Skin epidermis (tissue), 12 donors: ENCODE measurements around the gene ITPRIPL2.

ENCODE experiments used
- H3K27ac ChIP-seq, 21 experiments: fragments of 200-600 bp; sonication (generic) in 11 of 21; one replicate each; pipeline ENCODE4 v1.5.0; 2020; ENCODE audit warnings: mild to moderate bottlenecking in 3 of 21, inconsistent platforms in 2 of 21, moderate library complexity in 2 of 21
- H3K4me3 ChIP-seq, 7 experiments: fragments of 200-600 bp; sonication (generic) in 2 of 7; one replicate each; pipeline ENCODE4 v1.5.0; 2020; ENCODE audit warnings: inconsistent platforms in 2 of 7, mild to moderate bottlenecking in 2 of 7, moderate library complexity in 1 of 7

Gene ITPRIPL2

GRCh38 chr16:19115148-19116021 lies 1.6 kb downstream of the ITPRIPL2 start:
- H3K4me3 ChIP-seq, result peak overlapping the region; percentile 45 to 66 (median 64)
- peak overlapping the region in 20 of 21 experiments; percentile 80 to 98 (median 93) for H3K27ac ChIP-seq

- peak overlapping the region in 2 of 7 experiments; percentile 6 to 64 for H3K4me3 ChIP-seq
- H3K27ac ChIP-seq, result peak overlapping the region in 19 of 21 experiments; percentile 14 to 92 (median 65)
Observed at GRCh38 chr16:19116711-19117449, 3.1 kb downstream of the ITPRIPL2 start.

DNA sequence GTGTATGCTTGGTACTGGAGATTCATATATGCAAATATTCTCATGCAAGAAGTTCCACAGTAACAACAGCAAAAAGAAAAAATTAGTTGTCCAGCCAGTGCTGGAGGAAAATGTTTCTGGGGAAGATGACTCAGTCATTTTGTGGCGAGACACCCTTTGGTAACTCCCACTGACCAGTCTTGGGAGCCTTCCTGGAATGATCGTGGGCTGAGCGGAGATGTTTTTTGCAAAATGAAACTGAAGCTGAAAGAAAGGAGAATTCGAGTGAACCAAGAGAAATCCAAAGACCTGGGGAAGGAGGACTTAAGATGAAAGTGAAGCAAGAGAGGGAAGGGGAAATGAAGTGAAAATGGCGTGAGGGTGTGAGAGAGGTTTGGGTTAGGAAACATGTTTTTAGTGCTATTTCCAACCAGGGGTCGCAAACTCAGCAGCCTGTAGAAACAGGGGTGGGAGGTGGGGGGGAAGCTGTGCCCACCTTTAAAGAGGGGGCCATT lies 5.2 kb downstream of the ITPRIPL2 start:
- Histone ChIP-seq H3K27ac (peak overlapping the region in 20 of 21 experiments; percentile 45 to 92 (median 78)), H3K4me3 (peak overlapping the region in 4 of 7 experiments; percentile 9 to 19 (median 14))

DNA sequence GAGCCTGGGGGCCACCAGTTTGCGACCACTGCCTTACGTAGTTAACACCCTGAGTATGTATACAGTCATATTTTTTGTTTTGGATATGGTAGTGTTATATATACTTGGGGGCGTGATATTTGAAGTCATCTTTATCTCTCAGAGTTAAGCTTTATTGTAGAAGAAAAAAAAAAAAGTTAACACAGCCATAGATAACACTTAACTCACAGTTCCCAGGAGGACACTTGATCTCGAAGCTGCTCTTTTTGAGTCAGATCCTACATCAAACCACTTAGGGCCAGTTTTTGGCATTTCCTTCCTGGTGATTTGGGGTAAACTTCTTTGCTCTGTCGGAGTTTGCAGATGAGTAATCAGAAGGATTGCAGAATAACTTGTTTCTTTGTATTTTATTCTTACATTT lies 5.8 kb downstream of the ITPRIPL2 start:
- Histone ChIP-seq H3K27ac (peak overlapping the region in 20 of 21 experiments; percentile 45 to 92 (median 78)), H3K4me3 (peak overlapping the region in 3 of 7 experiments; percentile 9 to 19 (median 16))

DNA sequence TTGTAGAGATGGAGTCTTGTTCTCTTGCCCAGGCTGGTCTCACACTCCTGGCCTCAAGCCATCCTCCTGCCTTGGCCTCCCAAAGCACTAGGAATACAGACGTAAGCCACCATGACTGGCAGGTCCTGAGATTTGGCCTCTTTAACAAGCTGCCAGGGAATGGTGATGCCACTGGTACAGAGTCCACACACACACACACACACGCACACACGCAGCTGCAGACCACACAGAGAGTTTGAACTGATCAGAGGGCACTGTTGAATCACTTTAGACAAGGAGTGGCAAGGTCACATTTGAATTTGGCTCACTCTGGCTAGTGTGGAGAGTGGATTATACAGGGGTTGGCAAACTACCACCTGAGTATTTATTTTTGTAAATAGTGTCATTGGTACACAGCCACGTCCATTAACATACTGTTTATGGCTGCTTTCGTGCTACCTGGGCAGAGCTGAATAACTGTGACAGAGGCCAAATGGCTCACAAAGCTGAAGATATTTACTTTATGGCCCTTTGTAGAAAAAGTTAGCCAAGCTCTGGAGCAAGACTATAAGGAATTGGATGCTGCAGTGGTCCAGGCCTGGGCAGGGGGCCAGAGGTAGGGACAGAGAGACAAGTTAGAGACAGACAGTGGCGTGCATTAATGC lies 9.9 kb downstream of the ITPRIPL2 start:
- peak overlapping the region in 3 of 21 experiments; percentile 3 to 7 (median 4) for H3K27ac ChIP-seq
- no peak overlapping the region for H3K4me3 ChIP-seq

DNA sequence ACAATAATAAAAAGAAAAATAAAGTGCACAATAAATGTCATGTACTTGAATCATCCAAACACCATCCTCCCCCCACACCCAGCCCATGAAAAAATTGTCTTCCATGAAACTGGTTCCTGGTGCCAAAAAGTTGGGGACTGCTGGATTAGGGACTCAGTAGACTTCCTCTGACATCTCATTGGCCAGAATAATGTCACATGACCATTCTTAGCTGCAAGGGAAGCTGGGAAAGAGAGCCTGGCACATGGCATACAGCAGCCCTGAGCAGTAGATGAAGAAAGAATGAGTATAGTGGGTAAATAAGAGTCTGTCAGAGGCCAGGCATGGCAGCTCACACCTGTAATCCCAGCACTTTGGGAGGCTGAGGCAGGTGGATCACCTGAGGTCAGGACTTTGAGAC lies 12.5 kb downstream of the ITPRIPL2 start:
- H3K4me3 ChIP-seq, result no peak overlapping the region
- no peak overlapping the region for H3K27ac ChIP-seq

- no peak overlapping the region for H3K27ac ChIP-seq
- H3K4me3 ChIP-seq, result no peak overlapping the region
Observed at GRCh38 chr16:19127205-19127604, 13.4 kb downstream of the ITPRIPL2 start.

GRCh38 chr16:19127674-19128131 lies 13.9 kb downstream of the ITPRIPL2 start:
- H3K27ac ChIP-seq, result no peak overlapping the region
- no peak overlapping the region for H3K4me3 ChIP-seq

- Histone ChIP-seq H3K4me3 (no peak overlapping the region), H3K27ac (no peak overlapping the region)
Observed at GRCh38 chr16:19128454-19129200, 14.9 kb downstream of the ITPRIPL2 start.

DNA sequence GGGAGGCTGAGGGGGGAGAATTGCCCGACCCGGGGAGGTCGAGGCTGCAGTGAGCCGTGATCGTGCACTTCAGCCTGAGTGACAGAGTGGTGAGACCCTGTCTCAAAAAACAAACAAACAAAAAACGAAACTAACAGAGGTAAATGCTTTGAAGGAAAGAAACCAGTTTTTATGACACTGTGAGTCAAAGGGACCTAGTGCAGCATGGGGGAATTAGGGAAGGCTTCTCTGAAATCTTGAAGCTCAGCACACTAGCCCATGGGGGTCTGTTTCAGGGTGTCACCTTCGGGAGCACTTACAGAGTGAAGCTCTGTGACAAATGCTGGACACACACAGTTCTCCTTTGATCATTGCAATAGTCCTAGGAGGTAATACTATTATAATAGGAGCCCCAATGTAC lies 16.6 kb downstream of the ITPRIPL2 start:
- Histone ChIP-seq H3K4me3 (no peak overlapping the region), H3K27ac (peak overlapping the region in 17 of 21 experiments; percentile 40 to 87 (median 67))

DNA sequence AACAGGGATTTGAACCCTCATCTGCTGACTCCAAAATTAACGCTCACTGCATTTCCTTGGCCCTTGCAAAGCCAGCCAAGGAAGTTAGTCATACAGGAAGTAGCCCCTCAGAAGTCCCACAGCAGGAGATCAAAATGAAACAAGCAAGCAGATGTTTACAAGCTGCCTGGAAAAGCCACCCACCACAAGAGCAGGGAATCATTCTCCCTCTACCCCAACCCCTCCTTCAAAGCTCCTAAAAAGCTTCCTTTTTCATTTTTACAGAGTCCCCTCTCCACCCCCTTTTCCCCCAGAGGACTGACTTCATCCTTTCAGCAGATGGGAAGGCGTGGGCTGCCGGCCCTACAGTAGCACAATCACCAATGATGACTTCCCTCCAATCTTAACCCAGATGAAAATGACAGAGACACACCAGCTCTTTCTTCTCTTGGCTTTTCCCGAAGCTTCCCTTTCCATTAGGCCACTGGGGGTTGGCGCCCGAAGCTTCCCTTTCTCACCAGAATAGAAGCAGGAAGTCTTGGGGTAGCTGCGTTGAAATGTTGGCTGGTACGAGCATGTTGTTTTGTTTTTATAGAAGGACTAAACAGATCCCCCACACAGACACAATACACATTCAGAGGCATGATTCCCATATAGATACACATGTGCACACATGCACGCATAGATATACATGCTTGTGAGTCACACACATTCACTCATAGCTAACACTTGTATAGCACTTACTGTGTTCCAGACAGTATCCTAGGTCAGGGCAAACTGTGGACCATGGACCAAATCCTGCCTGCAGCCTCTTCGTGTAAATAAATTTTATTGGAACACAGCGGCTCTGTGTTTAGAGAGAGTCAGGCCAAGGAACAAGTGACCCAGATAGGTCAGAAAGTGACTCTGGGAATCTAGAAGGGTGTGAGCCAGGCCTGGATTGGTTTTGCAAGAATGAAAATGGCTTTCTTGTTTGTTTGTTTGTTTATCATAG lies 17.4 kb downstream of the ITPRIPL2 start:
- H3K4me3 ChIP-seq, result no peak overlapping the region
- peak overlapping the region in 20 of 21 experiments; percentile 10 to 87 (median 66) for H3K27ac ChIP-seq

DNA sequence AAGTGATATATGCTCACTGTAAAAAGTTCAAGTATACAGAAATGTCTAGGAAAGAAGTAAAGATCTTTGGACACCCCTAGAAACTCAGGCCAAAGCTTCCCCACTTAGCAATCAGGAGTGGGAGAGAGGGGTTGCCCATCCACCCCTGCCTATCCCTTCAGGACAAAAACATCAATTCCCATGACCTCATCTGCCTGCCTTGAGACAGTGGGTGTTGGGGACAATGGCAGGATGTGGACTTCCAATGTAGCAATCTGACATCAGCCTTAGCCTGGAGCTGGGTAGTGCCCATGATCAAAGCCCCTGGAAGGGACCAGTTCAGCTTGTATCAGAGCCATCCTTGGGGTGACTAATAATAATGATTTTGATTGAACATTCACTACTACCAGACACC lies 18.1 kb downstream of the ITPRIPL2 start:
- H3K27ac ChIP-seq, result peak overlapping the region in 19 of 21 experiments; percentile 10 to 87 (median 66)

DNA sequence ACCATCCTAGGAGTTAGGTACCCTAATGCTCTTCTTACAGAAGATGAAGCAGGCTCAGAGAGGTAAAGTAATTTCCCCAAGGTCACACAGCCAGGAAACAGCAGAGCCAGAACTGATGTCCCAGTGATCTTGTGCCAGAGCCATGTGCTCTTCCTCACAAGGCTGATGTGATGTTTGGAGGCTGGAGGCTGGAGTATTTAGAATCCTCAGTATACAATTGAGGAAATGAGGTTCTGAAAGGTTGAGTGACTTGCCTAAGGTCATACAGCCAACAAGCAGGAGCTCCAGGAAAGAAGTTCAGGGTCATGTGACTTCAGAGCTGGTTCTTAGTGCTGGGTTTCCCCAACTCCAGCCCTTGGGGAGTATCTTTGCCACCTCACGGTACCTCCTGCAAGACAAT lies 18.5 kb downstream of the ITPRIPL2 start:
- H3K27ac ChIP-seq, result peak overlapping the region in 17 of 21 experiments; percentile 16 to 87 (median 67)
- no peak overlapping the region for H3K4me3 ChIP-seq

More for the DNA sequence above, 18.1 kb downstream of the ITPRIPL2 start:
- H3K4me3 ChIP-seq, result no peak overlapping the region

DNA sequence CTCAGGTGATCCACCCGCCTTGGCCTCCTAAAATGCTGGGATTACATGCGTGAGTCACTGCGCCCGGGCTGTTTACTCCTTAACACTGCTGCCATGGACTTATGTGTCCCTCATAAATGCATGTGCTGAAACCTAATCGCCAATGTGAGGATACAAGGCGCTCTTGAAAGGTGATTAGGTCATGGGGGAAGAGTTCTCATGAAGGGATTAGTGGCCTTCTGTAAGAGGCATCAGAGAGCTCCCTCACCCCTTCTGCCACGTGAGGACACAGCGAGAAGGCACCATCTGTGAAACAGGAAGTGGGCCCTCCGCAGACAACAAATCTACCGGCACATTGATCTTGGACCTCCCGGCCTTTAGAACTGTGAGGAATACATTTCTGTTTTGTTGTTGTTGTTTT lies 19.1 kb downstream of the ITPRIPL2 start:
- Histone ChIP-seq H3K27ac (peak overlapping the region in 6 of 21 experiments; percentile 29 to 84 (median 66)), H3K4me3 (no peak overlapping the region)

DNA sequence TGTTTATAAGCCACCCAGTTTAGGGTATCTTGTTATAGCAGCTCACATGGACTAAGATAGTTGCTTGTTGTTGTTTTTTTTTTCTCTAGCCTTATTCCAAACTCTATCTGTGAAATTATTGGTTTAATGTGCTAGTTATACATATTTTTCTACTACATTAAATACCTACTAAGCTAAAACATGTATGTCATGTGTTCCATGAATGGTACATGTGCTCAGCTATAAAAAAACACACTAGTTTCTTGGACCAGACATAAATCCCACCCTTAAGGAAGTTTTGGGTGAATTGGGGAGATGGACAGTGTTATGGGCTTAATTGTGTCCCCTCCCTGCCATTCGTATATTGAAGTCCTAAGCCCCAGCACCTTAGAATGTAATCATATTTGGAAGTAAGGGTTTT lies 19.8 kb downstream of the ITPRIPL2 start:
- Histone ChIP-seq H3K27ac (no peak overlapping the region), H3K4me3 (no peak overlapping the region)

DNA sequence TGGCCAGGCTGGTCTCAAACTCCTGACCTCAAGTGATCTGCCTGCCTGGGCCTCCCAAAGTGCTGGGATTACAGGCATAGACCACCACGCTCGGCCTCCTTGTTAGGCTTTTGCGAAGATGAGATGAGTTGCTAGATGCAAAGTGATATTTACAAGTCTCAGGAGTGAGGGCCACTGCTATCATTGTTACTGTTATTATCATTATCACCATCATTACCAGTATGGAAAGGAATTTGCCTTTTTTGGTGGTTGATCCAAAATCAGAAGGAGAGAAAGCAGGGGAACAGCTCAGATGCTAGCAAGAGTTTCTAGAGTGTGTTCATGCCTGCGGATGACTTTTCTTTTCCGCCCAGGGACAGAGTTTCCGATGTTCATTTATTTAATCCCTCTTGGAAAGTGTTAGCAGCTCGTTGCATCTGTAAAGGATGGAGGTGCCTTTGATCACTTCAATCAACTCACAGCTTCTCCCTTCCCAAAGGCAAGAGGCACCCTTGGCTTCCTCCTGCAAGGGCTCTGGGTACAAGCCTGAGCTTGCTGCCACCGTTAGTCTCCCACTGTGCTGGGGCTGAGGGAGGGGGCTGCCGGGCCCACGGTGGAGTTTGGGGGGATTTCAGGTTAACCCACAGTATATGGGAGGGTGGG lies 21.6 kb downstream of the ITPRIPL2 start:
- Histone ChIP-seq H3K27ac (peak overlapping the region in 4 of 21 experiments; percentile 18 to 67 (median 36)), H3K4me3 (no peak overlapping the region)

GRCh38 chr16:19135896-19136438 lies 22.2 kb downstream of the ITPRIPL2 start:
- H3K4me3 ChIP-seq, result no peak overlapping the region
- H3K27ac ChIP-seq, result peak overlapping the region in 10 of 21 experiments; percentile 14 to 67 (median 30)
